Liver (tissue), 3 donors: Measurements from ENCODE around the gene KLF1.

Experiments
- ATF3 ChIP-seq: IDR thresholded peaks from 2 replicates; pipeline ENCODE4 v1.6.1; 2016; ENCODE audit warnings: antibody characterized with exemption
- CTCF ChIP-seq: fragments of 150-350 bp; IDR thresholded peaks from 2 replicates; pipeline ENCODE4 v1.5.1; 2017; ENCODE audit warnings: improper control_type of control experiment, low read depth, low read length; ENCODE audit not compliant: missing input control
- FOXA1 ChIP-seq: IDR thresholded peaks from 2 replicates; pipeline ENCODE4 v1.6.1; 2016; ENCODE audit warnings: antibody characterized with exemption
- GABPA ChIP-seq, 2 donors: IDR thresholded peaks in 1 of 2; conservative IDR thresholded peaks in 1 of 2; 2 replicates each; pipeline ENCODE4 v1.6.1; 2016; ENCODE audit warnings: antibody characterized with exemption in 2 of 2, mild to moderate bottlenecking in 1 of 2, moderate library complexity in 1 of 2
- HNF4G ChIP-seq: IDR thresholded peaks from 2 replicates; pipeline ENCODE4 v1.6.1; 2016; ENCODE audit warnings: antibody characterized with exemption
- RAD21 ChIP-seq, 2 donors: IDR thresholded peaks; 2 replicates each; pipeline ENCODE4 v1.6.1; 2016; ENCODE audit warnings: antibody characterized with exemption in 2 of 2, mild to moderate bottlenecking in 2 of 2
- REST ChIP-seq: IDR thresholded peaks from 2 replicates; pipeline ENCODE4 v1.6.1; 2016; ENCODE audit warnings: antibody characterized with exemption, mild to moderate bottlenecking
- SP1 ChIP-seq: IDR thresholded peaks from 2 replicates; pipeline ENCODE4 v1.6.1; 2018; ENCODE audit warnings: antibody characterized with exemption, mild to moderate bottlenecking
- YY1 ChIP-seq: IDR thresholded peaks from 2 replicates; pipeline ENCODE4 v1.6.1; 2016; ENCODE audit warnings: antibody characterized with exemption, mild to moderate bottlenecking
- ZBTB33 ChIP-seq: IDR thresholded peaks from 2 replicates; pipeline ENCODE4 v1.6.1; 2016; ENCODE audit warnings: antibody characterized with exemption
- donor health status: healthy.
- donor health status: healthy.

DNA sequence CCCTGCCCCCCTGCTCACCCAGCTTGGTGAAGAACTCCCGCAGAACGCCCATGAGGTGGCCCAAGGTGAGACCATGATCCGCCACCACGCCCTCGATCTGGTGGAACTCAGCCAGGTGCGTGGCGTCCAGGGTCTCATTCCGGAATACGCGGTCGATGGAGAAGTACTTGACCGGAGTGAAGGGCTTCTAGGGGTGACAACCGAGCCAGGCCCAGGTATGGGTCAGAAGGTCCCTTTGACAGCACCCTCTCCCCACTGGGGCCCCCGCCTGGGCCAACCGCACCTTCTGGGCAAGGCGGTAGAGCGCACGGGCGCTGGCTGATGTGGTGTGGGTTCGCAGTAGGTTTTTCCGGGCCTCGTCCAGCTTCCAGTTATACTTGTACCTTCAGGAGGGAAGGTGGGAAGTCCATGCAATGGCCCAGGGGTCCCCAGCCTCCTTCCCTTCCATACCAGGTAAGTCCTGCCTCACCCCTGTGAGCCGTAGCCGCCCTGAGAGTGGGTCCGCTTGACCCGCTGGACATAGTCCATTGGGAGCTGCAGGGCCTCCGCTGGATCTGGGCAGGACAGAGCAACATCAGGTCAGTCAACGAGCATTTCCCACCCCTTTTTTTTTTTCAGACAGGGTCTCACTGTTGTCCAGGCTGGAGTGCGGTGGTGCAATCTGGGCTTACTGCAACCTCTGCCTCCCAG, 37.8 kb upstream of the KLF1 start:
- TF ChIP-seq CTCF (no peak), ATF3 (no peak), ZBTB33 (no peak), SP1 (no peak), YY1 (no peak), REST (no peak), HNF4G (no peak), FOXA1 (no peak), RAD21 (IDR thresholded peaks at IDR 0.05) (no peak), GABPA (IDR thresholded peaks at IDR 0.05 in 1 of 2, conservative IDR thresholded peaks at IDR 0.05 in 1 of 2) (no peak)
